GM12873 (cell line): ENCODE results near the gene PBOV1.

Experiments
- CTCF ChIP-seq: IDR thresholded peaks from 2 replicates; pipeline ENCODE4 v1.5.1; 2012; ENCODE audit warnings: low read depth, mild to moderate bottlenecking, moderate library complexity, low read length, control low read depth; ENCODE audit not compliant: insufficient read depth; ENCODE audit errors: missing control alignments

The PBOV1 gene

GRCh38 chr6:138229663-138230179 is 11.4 kb upstream of the PBOV1 start:
- no peak for TF ChIP-seq CTCF

- TF ChIP-seq CTCF: no peak
Measured at GRCh38 chr6:138229072-138229471, 10.8 kb upstream of the PBOV1 start.

GRCh38 chr6:138227316-138227781 is 9.1 kb upstream of the PBOV1 start:
- TF ChIP-seq CTCF: no peak

- TF ChIP-seq CTCF: no peak
Measured at GRCh38 chr6:138226700-138227315, 8.5 kb upstream of the PBOV1 start.

- TF ChIP-seq CTCF: no peak
Measured at GRCh38 chr6:138225953-138226352, 7.7 kb upstream of the PBOV1 start.

- no peak for TF ChIP-seq CTCF
Measured at GRCh38 chr6:138222901-138223546, 4.7 kb upstream of the PBOV1 start.

- no peak for TF ChIP-seq CTCF
Measured at GRCh38 chr6:138219901-138220300, 1.6 kb upstream of the PBOV1 start.
